Measurements from ENCODE around the gene TDG. TPM values are rescaled to one million over a fixed set of nuclear protein-coding genes. Genes with fewer than 3 reads are reported as not detected.
"Not testable (repeated sequence)": the region's sequence is repeated elsewhere in the genome, so short reads cannot be mapped to it uniquely, and the experiment has no call there.

TDG gene
- total RNA-seq, 1 donor from 2014 or later = 27.9 TPM

GRCh38 chr12:104022786-104023185 is 57.1 kb downstream of the TDG start:
- no peak for DNase-seq (ENCODE audit: low read depth, low spot score)

DNA sequence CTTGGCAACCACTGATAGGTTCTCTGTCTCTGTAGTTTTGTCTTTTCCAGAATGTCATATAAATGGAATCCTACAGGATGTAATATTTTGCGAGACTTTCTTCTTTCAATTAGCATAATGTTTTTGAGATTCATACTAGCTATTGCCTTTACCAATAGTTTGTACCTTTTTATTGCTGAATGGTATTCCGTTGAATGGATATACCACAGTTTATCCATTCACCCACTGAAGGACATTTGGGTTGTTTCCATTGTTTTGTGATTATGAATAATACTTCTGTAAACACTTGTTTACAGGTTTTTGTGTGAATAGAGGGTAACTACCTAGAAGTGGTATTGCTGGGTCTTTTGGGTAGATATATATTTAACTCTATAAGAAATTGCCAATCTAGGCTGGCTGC is 58.0 kb downstream of the TDG start:
- DNase-seq (ENCODE audit: low read depth, low spot score) = no peak

GRCh38 chr12:104024348-104024747 is 58.7 kb downstream of the TDG start:
- no peak for DNase-seq (ENCODE audit: low read depth, low spot score)

DNA sequence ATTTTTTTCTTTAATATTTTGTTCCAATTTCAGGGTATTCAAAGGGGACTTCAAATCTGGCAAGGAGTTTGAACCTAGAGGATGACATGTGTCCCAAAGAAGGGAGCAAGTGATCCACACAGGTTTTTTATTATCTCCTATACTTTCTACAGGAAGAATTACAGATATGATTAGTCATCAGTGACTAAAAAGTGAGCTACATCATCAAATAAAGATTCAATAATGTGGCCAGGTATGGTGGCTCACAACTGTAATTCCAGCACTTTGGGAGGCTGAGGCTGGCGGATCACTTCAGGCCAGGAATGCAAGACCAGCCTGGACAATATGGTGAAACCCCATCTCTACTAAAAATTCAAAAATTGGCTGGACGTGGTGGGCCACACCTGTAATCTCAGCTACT is 60.1 kb downstream of the TDG start:
- no peak for DNase-seq (ENCODE audit: low read depth, low spot score)

DNA sequence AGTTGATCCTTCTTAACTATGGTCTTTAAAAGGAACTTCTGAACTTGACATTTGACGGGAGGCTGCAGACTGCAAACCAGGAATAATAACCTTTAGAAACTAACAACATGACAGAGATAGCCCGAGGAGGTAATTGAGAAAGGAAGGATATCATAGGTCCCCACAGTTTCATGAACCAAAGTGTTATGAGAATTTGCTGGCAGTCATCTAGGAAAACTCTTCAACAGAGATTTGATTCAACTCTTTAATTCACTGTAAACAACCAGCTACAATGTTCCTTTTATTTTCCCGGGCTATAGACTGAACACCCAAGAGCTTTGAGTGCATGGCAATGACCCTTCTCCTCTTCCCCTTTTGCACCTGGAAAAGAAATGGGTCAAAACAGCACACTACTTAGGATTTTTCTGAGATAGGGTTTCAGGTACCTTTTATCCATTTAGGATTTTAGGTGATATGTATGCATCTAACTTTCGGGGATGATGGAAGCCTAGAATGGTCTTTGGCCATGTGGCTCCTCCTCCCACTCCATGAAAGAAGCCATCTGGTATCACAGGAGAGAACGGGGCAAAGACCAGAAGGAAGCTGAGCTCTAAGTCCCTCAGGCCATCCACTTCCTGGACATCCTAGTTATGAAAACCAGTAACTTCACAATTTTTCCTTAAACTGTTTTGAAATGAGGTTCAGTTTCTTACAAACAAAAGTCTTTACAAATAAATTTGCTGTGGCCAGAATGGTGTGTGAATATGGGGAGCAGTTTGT is 61.3 kb downstream of the TDG start:
- no peak for DNase-seq (ENCODE audit: low read depth, low spot score)

GRCh38 chr12:104030596-104030995 is 64.9 kb downstream of the TDG start:
- not testable (repeated sequence) for DNase-seq (ENCODE audit: low read depth, low spot score)

DNA sequence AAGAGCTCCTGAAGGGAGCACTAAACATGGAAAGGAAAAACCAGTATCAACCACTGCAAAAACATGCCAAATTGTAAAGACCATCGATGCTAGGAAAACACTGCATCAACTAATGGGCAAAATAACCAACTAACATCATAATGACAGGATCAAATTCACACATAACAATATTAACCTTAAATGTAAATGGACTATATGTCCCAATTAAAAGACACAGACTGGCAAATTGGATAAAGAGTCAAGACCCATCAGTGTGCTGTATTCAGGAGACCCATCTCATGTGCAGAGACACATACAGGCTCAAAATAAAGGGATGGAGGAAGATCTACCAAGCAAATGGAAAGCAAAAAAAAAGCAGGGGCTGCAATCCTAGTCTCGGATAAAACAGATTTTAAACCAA is 70.5 kb downstream of the TDG start:
- not testable (repeated sequence) for DNase-seq (ENCODE audit: low read depth, low spot score)

Other genes starting within 250 kb of the TDG start
- gene NT5DC3, start 124.6 kb upstream of the TDG start, total RNA-seq = 4.2 and 5.3 TPM in 2 replicates
- gene HSP90B1, start 35.5 kb upstream of the TDG start, total RNA-seq = 668 and 1,188 TPM in 2 replicates
- 3.4 and 6.0 TPM in 2 replicates for gene GLT8D2, start 84.3 kb downstream of the TDG start, total RNA-seq
- 13.5 and 30.4 TPM in 2 replicates for gene HCFC2, start 98.7 kb downstream of the TDG start, total RNA-seq
- gene NFYB, start 172.3 kb downstream of the TDG start, total RNA-seq = 17.6 and 24.7 TPM in 2 replicates
- gene TXNRD1, start 249.9 kb downstream of the TDG start, total RNA-seq = 1,036 and 1,521 TPM in 2 replicates